Activated T-cell treated with anti-CD3 and anti-CD28 coated beads, Interleukin-2, amount 50 U/mL, for 24 hours (primary cell): ENCODE measurements around the gene HSD17B14.
A peak's percentile ranks its signal among the peaks of the same experiment; 100 is the strongest.
"Not testable (repeated sequence)": the region's sequence is repeated elsewhere in the genome, so short reads cannot be mapped to it uniquely, and the experiment has no call there.

Experiments
- DNase-seq: peaks from one replicate; pipeline ENCODE4 v3.0.0-alpha.2; 2020
- H3K27ac Mint-ChIP-seq: 2 replicates; pipeline ENCODE4 v1.8.0; 2020; ENCODE audit warnings: mild to moderate bottlenecking, mixed read lengths
- H3K27me3 Mint-ChIP-seq: 2 replicates; pipeline ENCODE4 v1.8.0; 2020; ENCODE audit warnings: mixed read lengths
- H3K36me3 Mint-ChIP-seq: 2 replicates; pipeline ENCODE4 v1.8.0; 2020; ENCODE audit warnings: low read depth, mixed read lengths
- H3K4me1 Mint-ChIP-seq: 2 replicates; pipeline ENCODE4 v1.8.0; 2020; ENCODE audit warnings: low read depth, mixed read lengths
- H3K4me3 Mint-ChIP-seq: 2 replicates; pipeline ENCODE4 v1.8.0; 2020; ENCODE audit warnings: mild to moderate bottlenecking, moderate library complexity, mixed read lengths
- H3K9me3 Mint-ChIP-seq: 2 replicates; pipeline ENCODE4 v1.8.0; 2020; ENCODE audit warnings: mixed read lengths

Gene HSD17B14

GRCh38 chr19:48805452-48805851, 30.8 kb downstream of the HSD17B14 start:
- H3K4me3 Mint-ChIP-seq, result no peak overlapping the region
- H3K36me3 Mint-ChIP-seq, result peaks cover 40% of the 10 kb centered on the region
- H3K4me1 Mint-ChIP-seq, result peaks cover 21% of the 10 kb centered on the region
- no peaks in the 10 kb centered on the region for H3K27me3 Mint-ChIP-seq
- DNase-seq, result no peak
- no peaks in the 10 kb centered on the region for H3K9me3 Mint-ChIP-seq
- no peak overlapping the region for H3K27ac Mint-ChIP-seq

GRCh38 chr19:48804496-48804895, 31.8 kb downstream of the HSD17B14 start:
- Mint-ChIP-seq H3K27me3 (no peaks in the 10 kb centered on the region), H3K4me3 (no peak overlapping the region), H3K4me1 (peaks cover 12% of the 10 kb centered on the region), H3K27ac (no peak overlapping the region), H3K9me3 (no peaks in the 10 kb centered on the region), H3K36me3 (peaks cover 40% of the 10 kb centered on the region)
- no peak for DNase-seq

GRCh38 chr19:48802623-48803022, 33.7 kb downstream of the HSD17B14 start:
- Mint-ChIP-seq H3K9me3 (no peaks in the 10 kb centered on the region), H3K27ac (no peak overlapping the region)

GRCh38 chr19:48799358-48800300, 36.7 kb downstream of the HSD17B14 start:
- H3K4me3 Mint-ChIP-seq, result no peak overlapping the region
- H3K4me1 Mint-ChIP-seq, result peaks cover 10% of the 10 kb centered on the region
- peaks cover 22% of the 10 kb centered on the region for H3K36me3 Mint-ChIP-seq
- H3K9me3 Mint-ChIP-seq, result no peaks in the 10 kb centered on the region
- no peaks in the 10 kb centered on the region for H3K27me3 Mint-ChIP-seq
- no peak overlapping the region for H3K27ac Mint-ChIP-seq
- no peak for DNase-seq

More at GRCh38 chr19:48802623-48803022, 33.7 kb downstream of the HSD17B14 start:
- no peaks in the 10 kb centered on the region for H3K4me1 Mint-ChIP-seq
- no peak overlapping the region for H3K4me3 Mint-ChIP-seq
- H3K36me3 Mint-ChIP-seq, result peaks cover 37% of the 10 kb centered on the region
- H3K27me3 Mint-ChIP-seq, result no peaks in the 10 kb centered on the region
- DNase-seq, result no peak

GRCh38 chr19:48798937-48799336, 37.4 kb downstream of the HSD17B14 start:
- Mint-ChIP-seq H3K9me3 (no peaks in the 10 kb centered on the region), H3K4me1 (peaks cover 13% of the 10 kb centered on the region), H3K27me3 (no peaks in the 10 kb centered on the region), H3K36me3 (peaks cover 23% of the 10 kb centered on the region), H3K4me3 (no peak overlapping the region), H3K27ac (no peak overlapping the region)
- DNase-seq, result no peak

GRCh38 chr19:48797103-48797502, 39.2 kb downstream of the HSD17B14 start:
- DNase-seq, result no peak
- H3K4me3 Mint-ChIP-seq, result no peak overlapping the region
- peaks cover 20% of the 10 kb centered on the region for H3K36me3 Mint-ChIP-seq
- H3K27me3 Mint-ChIP-seq, result no peaks in the 10 kb centered on the region
- no peak overlapping the region for H3K27ac Mint-ChIP-seq
- H3K9me3 Mint-ChIP-seq, result no peaks in the 10 kb centered on the region
- peaks cover 13% of the 10 kb centered on the region for H3K4me1 Mint-ChIP-seq

- no peak overlapping the region for H3K4me3 Mint-ChIP-seq
- peaks cover 13% of the 10 kb centered on the region for H3K4me1 Mint-ChIP-seq
- H3K36me3 Mint-ChIP-seq, result peaks cover 20% of the 10 kb centered on the region
- no peak overlapping the region for H3K27ac Mint-ChIP-seq
- DNase-seq, result no peak
- H3K9me3 Mint-ChIP-seq, result no peaks in the 10 kb centered on the region
- H3K27me3 Mint-ChIP-seq, result no peaks in the 10 kb centered on the region
Measured at GRCh38 chr19:48796298-48797083, 39.8 kb downstream of the HSD17B14 start.

- peak overlapping the region; percentile 82 for H3K4me3 Mint-ChIP-seq
- no peaks in the 10 kb centered on the region for H3K27me3 Mint-ChIP-seq
- peaks cover 13% of the 10 kb centered on the region for H3K4me1 Mint-ChIP-seq
- DNase-seq, result no peak
- no peaks in the 10 kb centered on the region for H3K9me3 Mint-ChIP-seq
- peak overlapping the region; percentile 97 for H3K27ac Mint-ChIP-seq
- H3K36me3 Mint-ChIP-seq, result peaks cover 17% of the 10 kb centered on the region
Measured at GRCh38 chr19:48795685-48796070, 40.6 kb downstream of the HSD17B14 start.

GRCh38 chr19:48795055-48795684, 41.1 kb downstream of the HSD17B14 start:
- peaks cover 13% of the 10 kb centered on the region for H3K4me1 Mint-ChIP-seq
- DNase-seq, result peak; percentile 89
- H3K9me3 Mint-ChIP-seq, result no peaks in the 10 kb centered on the region
- H3K36me3 Mint-ChIP-seq, result peaks cover 15% of the 10 kb centered on the region
- peak overlapping the region; percentile 97 for H3K27ac Mint-ChIP-seq
- H3K27me3 Mint-ChIP-seq, result no peaks in the 10 kb centered on the region
- peak overlapping the region; percentile 82 for H3K4me3 Mint-ChIP-seq

- H3K4me1 Mint-ChIP-seq, result peaks cover 13% of the 10 kb centered on the region
- peaks cover 13% of the 10 kb centered on the region for H3K36me3 Mint-ChIP-seq
- no peaks in the 10 kb centered on the region for H3K9me3 Mint-ChIP-seq
- H3K4me3 Mint-ChIP-seq, result no peak overlapping the region
- DNase-seq, result no peak
- no peaks in the 10 kb centered on the region for H3K27me3 Mint-ChIP-seq
- H3K27ac Mint-ChIP-seq, result peak overlapping the region; percentile 97
Measured at GRCh38 chr19:48794291-48794690, 42.0 kb downstream of the HSD17B14 start.

- Mint-ChIP-seq H3K27ac (no peak overlapping the region), H3K4me1 (peaks cover 13% of the 10 kb centered on the region), H3K27me3 (no peaks in the 10 kb centered on the region), H3K4me3 (no peak overlapping the region), H3K36me3 (peaks cover 12% of the 10 kb centered on the region), H3K9me3 (no peaks in the 10 kb centered on the region)
- no peak for DNase-seq
Measured at GRCh38 chr19:48793271-48793670, 43.0 kb downstream of the HSD17B14 start.

GRCh38 chr19:48787331-48787730, 49.0 kb downstream of the HSD17B14 start:
- H3K4me3 Mint-ChIP-seq, H3K4me1 Mint-ChIP-seq, H3K27ac Mint-ChIP-seq, DNase-seq, H3K36me3 Mint-ChIP-seq, H3K9me3 Mint-ChIP-seq: not testable (repeated sequence)
- H3K27me3 Mint-ChIP-seq, result peaks cover 19% of the 10 kb centered on the region

- H3K36me3 Mint-ChIP-seq, H3K9me3 Mint-ChIP-seq, DNase-seq, H3K27ac Mint-ChIP-seq, H3K4me3 Mint-ChIP-seq, H3K4me1 Mint-ChIP-seq: not testable (repeated sequence)
- H3K27me3 Mint-ChIP-seq, result peaks cover 22% of the 10 kb centered on the region
Measured at GRCh38 chr19:48786422-48786821, 49.9 kb downstream of the HSD17B14 start.

GRCh38 chr19:48784527-48784926, 51.8 kb downstream of the HSD17B14 start:
- no peak overlapping the region for H3K27ac Mint-ChIP-seq

More at GRCh38 chr19:48784527-48784926, 51.8 kb downstream of the HSD17B14 start:
- no peaks in the 10 kb centered on the region for H3K9me3 Mint-ChIP-seq
- DNase-seq, result no peak
- no peak overlapping the region for H3K4me3 Mint-ChIP-seq
- peaks cover 3% of the 10 kb centered on the region for H3K4me1 Mint-ChIP-seq
- H3K36me3 Mint-ChIP-seq, result no peaks in the 10 kb centered on the region
- H3K27me3 Mint-ChIP-seq, result peaks cover 22% of the 10 kb centered on the region
